H9 (cell line): ENCODE results near the gene PAX3. TPM values are rescaled to one million over a fixed set of nuclear protein-coding genes. Genes with fewer than 3 reads are reported as not detected.
A peak's percentile ranks its signal among the peaks of the same experiment; 100 is the strongest.

Experiments
- DNase-seq: peaks from one replicate; pipeline ENCODE4 v3.0.0-alpha.2; 2017
- H2AFZ ChIP-seq: one replicate; pipeline ENCODE4 v1.6.1; 2013; ENCODE audit warnings: mild to moderate bottlenecking, low read length, control low read depth, moderate library complexity
- H2AK5ac ChIP-seq: 2 replicates; pipeline ENCODE4 v1.6.1; 2013; ENCODE audit warnings: low read length, control low read depth, mixed read lengths; ENCODE audit not compliant: insufficient read length
- H2BK120ac ChIP-seq: one replicate; pipeline ENCODE4 v1.6.1; 2013; ENCODE audit warnings: low read depth, mild to moderate bottlenecking, low read length, control low read depth, inconsistent platforms; ENCODE audit not compliant: poor library complexity, severe bottlenecking
- H2BK12ac ChIP-seq: 2 replicates; pipeline ENCODE4 v1.6.1; 2013; ENCODE audit warnings: low read length, control low read depth, mixed read lengths, low read depth; ENCODE audit not compliant: insufficient read length
- H2BK15ac ChIP-seq: 2 replicates; pipeline ENCODE4 v1.6.1; 2013; ENCODE audit warnings: low read depth, low read length, control low read depth
- H2BK20ac ChIP-seq: one replicate; pipeline ENCODE4 v1.6.1; 2013; ENCODE audit warnings: low read depth, mild to moderate bottlenecking, low read length, control low read depth, inconsistent platforms; ENCODE audit not compliant: poor library complexity, severe bottlenecking
- H2BK5ac ChIP-seq: 2 replicates; pipeline ENCODE4 v1.6.1; 2013; ENCODE audit warnings: low read length, control low read depth, mixed read lengths; ENCODE audit not compliant: insufficient read length
- H3K14ac ChIP-seq: 2 replicates; pipeline ENCODE4 v1.6.1; 2013; ENCODE audit warnings: low read length, control low read depth; ENCODE audit not compliant: insufficient read depth
- H3K18ac ChIP-seq: 2 replicates; pipeline ENCODE4 v1.6.1; 2013; ENCODE audit warnings: low read depth, mild to moderate bottlenecking, mixed read lengths, low read length, control low read depth; ENCODE audit not compliant: insufficient read length
- H3K23ac ChIP-seq: 2 replicates; pipeline ENCODE4 v1.6.1; 2013; ENCODE audit warnings: low read length, control low read depth, mixed read lengths, low read depth; ENCODE audit not compliant: insufficient read length
- H3K23me2 ChIP-seq: 2 replicates; pipeline ENCODE4 v1.6.1; 2013; ENCODE audit warnings: low read depth, mild to moderate bottlenecking, mixed read lengths, low read length, control low read depth; ENCODE audit not compliant: insufficient read length, poor library complexity, severe bottlenecking
- H3K27ac ChIP-seq: 2 replicates; pipeline ENCODE4 v1.5.1; 2013; ENCODE audit warnings: low read length, control low read depth, mixed read lengths, low read depth; ENCODE audit not compliant: insufficient read length
- H3K27me3 ChIP-seq: 2 replicates; pipeline ENCODE4 v1.6.1; 2013; ENCODE audit warnings: low read length, control low read depth, inconsistent platforms; ENCODE audit not compliant: insufficient read depth
- H3K4ac ChIP-seq: 2 replicates; pipeline ENCODE4 v1.6.1; 2013; ENCODE audit warnings: low read depth, mild to moderate bottlenecking, control low read depth, inconsistent platforms, low read length, moderate library complexity
- H3K4me1 ChIP-seq: 2 replicates; pipeline ENCODE4 v1.6.1; 2013; ENCODE audit warnings: low read length, control low read depth, inconsistent platforms; ENCODE audit not compliant: insufficient read depth
- H3K4me2 ChIP-seq: 2 replicates; pipeline ENCODE4 v1.6.1; 2013; ENCODE audit warnings: low read length, control low read depth, mixed read lengths; ENCODE audit not compliant: insufficient read length, insufficient read depth
- H3K56ac ChIP-seq: 2 replicates; pipeline ENCODE4 v1.6.1; 2013; ENCODE audit warnings: low read depth, mild to moderate bottlenecking, mixed read lengths, low read length, control low read depth; ENCODE audit not compliant: insufficient read length
- H3K79me1 ChIP-seq: 2 replicates; pipeline ENCODE4 v1.6.1; 2013; ENCODE audit warnings: low read depth, mild to moderate bottlenecking, moderate library complexity, low read length, control low read depth, inconsistent platforms; ENCODE audit not compliant: insufficient read depth, poor library complexity, severe bottlenecking
- H3K79me2 ChIP-seq: 2 replicates; pipeline ENCODE4 v1.6.1; 2013; ENCODE audit warnings: low read length, control low read depth, inconsistent platforms; ENCODE audit not compliant: insufficient read depth
- H3K9ac ChIP-seq: 2 replicates; pipeline ENCODE4 v1.6.1; 2013; ENCODE audit warnings: low read length, control low read depth, mixed read lengths; ENCODE audit not compliant: insufficient read length; ENCODE audit errors: extremely low read depth
- H3K9me3 ChIP-seq: one replicate; pipeline ENCODE4 v1.6.1; 2013; ENCODE audit warnings: low read depth, low read length, inconsistent platforms; ENCODE audit not compliant: control insufficient read depth
- H3T11ph ChIP-seq: one replicate; pipeline ENCODE4 v1.6.1; 2013; ENCODE audit warnings: mild to moderate bottlenecking, low read length, control low read depth, inconsistent platforms
- H4K20me1 ChIP-seq: one replicate; pipeline ENCODE4 v1.6.1; 2013; ENCODE audit not compliant: control insufficient read depth, insufficient read length, insufficient read depth
- H4K5ac ChIP-seq: 2 replicates; pipeline ENCODE4 v1.6.1; 2013; ENCODE audit warnings: low read depth, mild to moderate bottlenecking, mixed read lengths, low read length, control low read depth; ENCODE audit not compliant: insufficient read length
- H4K8ac ChIP-seq: replicated peaks from 2 replicates; pipeline ENCODE4 v1.6.1; 2013; ENCODE audit warnings: low read length, control low read depth, mixed read lengths, low read depth; ENCODE audit not compliant: insufficient read length
- H4K91ac ChIP-seq: 2 replicates; pipeline ENCODE4 v1.6.1; 2013; ENCODE audit warnings: low read depth, mild to moderate bottlenecking, moderate library complexity, mixed read lengths, low read length, control low read depth; ENCODE audit not compliant: insufficient read length
- H3K27ac Mint-ChIP-seq, 3 experiments: 2 replicates in 2 of 3; 3 replicates in 1 of 3; pipeline ENCODE4 v1.8.0; 2020 to 2021; ENCODE audit warnings: mixed read lengths in 3 of 3, mild to moderate bottlenecking in 1 of 3, moderate library complexity in 1 of 3
- H3K27me3 Mint-ChIP-seq: 2 replicates; pipeline ENCODE4 v1.8.0; 2021; ENCODE audit warnings: low read depth, mild to moderate bottlenecking, moderate library complexity, mixed read lengths
- H3K36me3 Mint-ChIP-seq, 3 experiments: 2 replicates in 2 of 3; 3 replicates in 1 of 3; pipeline ENCODE4 v1.8.0; 2020 to 2021; ENCODE audit warnings: low read depth in 3 of 3, mixed read lengths in 3 of 3; ENCODE audit not compliant: insufficient read depth in 1 of 3
- H3K4me1 Mint-ChIP-seq, 2 experiments: 2 replicates each; pipeline ENCODE4 v1.8.0; 2020; ENCODE audit warnings: mixed read lengths in 2 of 2
- H3K4me3 Mint-ChIP-seq, 2 experiments: 2 replicates in 1 of 2; 3 replicates in 1 of 2; pipeline ENCODE4 v1.8.0; 2020 to 2021; ENCODE audit warnings: mild to moderate bottlenecking in 2 of 2, mixed read lengths in 2 of 2, moderate library complexity in 1 of 2
- H3K9me3 Mint-ChIP-seq, 2 experiments: 2 replicates in 1 of 2; 3 replicates in 1 of 2; pipeline ENCODE4 v1.8.0; 2020; ENCODE audit warnings: mild to moderate bottlenecking in 2 of 2, mixed read lengths in 2 of 2, moderate library complexity in 1 of 2
- CTCF ChIP-seq: fragments of 200-600 bp; sonication (generic); conservative IDR thresholded peaks from 3 replicates; pipeline ENCODE4 v1.8.0; 2021; ENCODE audit warnings: antibody characterized with exemption, mild to moderate bottlenecking
- WGBS: extraction: QIAGEN DNeasy Blood & Tissue Kit; methylation state at CpG from one replicate; pipeline ENCODE4 v1.1.7; 2013; ENCODE audit warnings: missing lambda C conversion rate, low lambda C conversion rate, mixed read lengths; ENCODE audit not compliant: insufficient read length; ENCODE audit errors: extremely low coverage; 5-methylcytosine and 5-hydroxymethylcytosine counted together
- total RNA-seq: library from RNA; stranded (reverse); gene quantifications from 2 replicates; pipeline ENCODE4 v1.2.1, GENCODE V29; 2021

Gene PAX3
- total RNA-seq, 1 experiment from 2014 or later, result not detected

DNA sequence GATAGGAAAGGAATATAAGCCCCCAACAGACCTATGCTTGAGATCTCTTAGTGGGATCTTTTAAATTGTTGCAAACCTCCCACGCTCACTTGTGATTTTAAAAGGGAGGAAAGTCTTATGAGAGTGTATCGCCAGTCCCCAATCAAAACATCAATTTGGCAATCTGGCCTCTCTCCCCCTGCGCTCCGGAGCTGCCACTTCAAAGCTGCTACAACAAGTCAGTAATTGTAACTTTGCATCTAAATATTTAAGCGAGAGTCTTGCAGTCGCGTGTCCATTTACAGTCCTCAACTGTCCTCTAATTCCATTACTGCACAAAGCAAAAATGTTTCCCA lies 8.4 kb downstream of the PAX3 start:
- Histone ChIP-seq H3K9ac (no peak overlapping the region), H3K18ac (no peak overlapping the region), H4K8ac (no peak overlapping the region), H2BK15ac (no peak overlapping the region), H3K79me1 (no peaks in the 10 kb centered on the region), H2BK5ac (no peak overlapping the region), H3K27me3 (peaks cover 79% of the 10 kb centered on the region), H2BK120ac (no peak overlapping the region), H3K27ac (no peak overlapping the region), H2AFZ (no peak overlapping the region), H3K79me2 (no peaks in the 10 kb centered on the region), H3K4ac (no peak overlapping the region), H4K91ac (no peak overlapping the region), H3K4me1 (peaks cover 3% of the 10 kb centered on the region; the same call in 1 of the 2 replicates), H3K23ac (no peak overlapping the region), H3K56ac (no peak overlapping the region), H3K14ac (no peak overlapping the region), H3K4me2 (peak overlapping the region; percentile 62), H2AK5ac (no peak overlapping the region), H3K9me3 (no peaks in the 10 kb centered on the region), H3K23me2 (peaks cover 3% of the 10 kb centered on the region), H4K5ac (no peak overlapping the region), H2BK12ac (no peak overlapping the region), H3T11ph (no peak overlapping the region), H4K20me1 (no peaks in the 10 kb centered on the region), H2BK20ac (no peak overlapping the region)
- Mint-ChIP-seq H3K36me3 (no peaks in the 10 kb centered on the region), H3K4me3 (peak overlapping the region; percentile 45 to 74), H3K4me1 (peaks cover 31 to 62% of the 10 kb centered on the region in 2 experiments), H3K27ac (no peak overlapping the region), H3K27me3 (peaks cover 99% of the 10 kb centered on the region), H3K9me3 (peaks cover 0 to 15% of the 10 kb centered on the region in 2 experiments; a peak in 2 of 5 replicates)
- no peak for DNase-seq
- no CpG with 5 or more reads among the region's 7 CpGs for WGBS
- no peak for TF ChIP-seq CTCF
